Body of pancreas (tissue), 4 donors: ENCODE data around the gene NSUN6.

ENCODE experiments used
- POLR2A ChIP-seq, 3 donors: fragments of 450-650 bp; IDR thresholded peaks; one replicate each; pipeline ENCODE4 v1.6.1; 2016; ENCODE audit warnings: antibody characterized with exemption in 3 of 3, mild to moderate bottlenecking in 2 of 3
- TF ChIP-seq, protein P1 (sequence below), 7 experiments: fragments of 450-650 bp in 4 of 7; fragments of 200-600 bp in 3 of 7; sonication (generic) in 3 of 7; IDR thresholded peaks; one replicate each; pipeline ENCODE4 v1.5.1; 2016 to 2019; ENCODE audit warnings: antibody characterized with exemption in 7 of 7

DNA sequence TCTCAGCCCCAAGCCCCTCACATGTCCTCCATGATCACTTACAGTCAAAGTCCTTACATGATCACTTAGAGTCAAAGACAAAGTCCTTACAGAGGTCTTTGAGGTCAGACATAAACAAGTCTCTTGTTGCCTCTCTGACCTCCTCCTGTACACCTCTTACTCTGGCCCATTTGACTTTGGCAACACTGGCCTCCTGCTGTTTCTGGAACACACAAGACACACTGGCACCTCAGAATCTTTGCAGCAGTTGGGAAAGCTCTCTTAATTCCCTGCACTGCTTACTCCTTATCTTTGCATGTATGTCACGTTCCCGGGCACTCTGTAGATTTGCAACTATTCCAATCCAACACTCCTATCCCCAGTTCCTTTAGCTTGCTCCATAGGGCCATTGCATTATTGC is 102.3 kb downstream of the NSUN6 start:
- no peak for TF ChIP-seq POLR2A (IDR thresholded peaks at IDR 0.05)
- TF ChIP-seq, protein P1, sequence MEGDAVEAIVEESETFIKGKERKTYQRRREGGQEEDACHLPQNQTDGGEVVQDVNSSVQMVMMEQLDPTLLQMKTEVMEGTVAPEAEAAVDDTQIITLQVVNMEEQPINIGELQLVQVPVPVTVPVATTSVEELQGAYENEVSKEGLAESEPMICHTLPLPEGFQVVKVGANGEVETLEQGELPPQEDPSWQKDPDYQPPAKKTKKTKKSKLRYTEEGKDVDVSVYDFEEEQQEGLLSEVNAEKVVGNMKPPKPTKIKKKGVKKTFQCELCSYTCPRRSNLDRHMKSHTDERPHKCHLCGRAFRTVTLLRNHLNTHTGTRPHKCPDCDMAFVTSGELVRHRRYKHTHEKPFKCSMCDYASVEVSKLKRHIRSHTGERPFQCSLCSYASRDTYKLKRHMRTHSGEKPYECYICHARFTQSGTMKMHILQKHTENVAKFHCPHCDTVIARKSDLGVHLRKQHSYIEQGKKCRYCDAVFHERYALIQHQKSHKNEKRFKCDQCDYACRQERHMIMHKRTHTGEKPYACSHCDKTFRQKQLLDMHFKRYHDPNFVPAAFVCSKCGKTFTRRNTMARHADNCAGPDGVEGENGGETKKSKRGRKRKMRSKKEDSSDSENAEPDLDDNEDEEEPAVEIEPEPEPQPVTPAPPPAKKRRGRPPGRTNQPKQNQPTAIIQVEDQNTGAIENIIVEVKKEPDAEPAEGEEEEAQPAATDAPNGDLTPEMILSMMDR (IDR thresholded peaks at IDR 0.05): no peak
